Measurements from ENCODE around the gene TEC. TPM values are rescaled to one million over a fixed set of nuclear protein-coding genes. Genes with fewer than 3 reads are reported as not detected.

Gene TEC
- total RNA-seq, 2 experiments from 2014 or later, result 3.6 to 4.2 TPM

DNA sequence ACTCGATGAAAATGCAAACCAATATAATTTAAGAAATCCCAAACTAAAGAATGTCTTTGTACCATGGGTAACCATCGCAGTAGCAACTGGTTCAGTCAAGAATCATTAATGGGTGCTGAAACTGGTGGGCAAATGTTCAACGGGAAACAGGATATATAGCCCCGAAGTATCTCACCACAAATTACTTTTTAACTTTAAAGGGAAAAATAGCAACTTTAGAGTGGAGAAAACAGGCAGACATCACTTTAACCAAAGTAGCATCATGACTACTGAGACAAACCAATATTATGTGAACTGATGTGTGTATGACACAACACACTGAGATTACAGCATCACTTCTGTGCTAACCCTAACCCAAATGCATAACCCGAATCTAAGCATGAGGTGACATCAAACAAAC is 37.9 kb upstream of the TEC start:
- intact Hi-C loops (cut with micrococcal nuclease), result no loop called here
- H3K36me3 Mint-ChIP-seq (ENCODE audit: low read depth), result no peaks in the 10 kb centered on the region
- no peak overlapping the region for H3K4me3 Mint-ChIP-seq
- ATAC-seq (no peak), DNase-seq (no peak)
- CTCF ChIA-PET, result no interaction called here
- H3K27ac Mint-ChIP-seq, result no peak overlapping the region
- TF ChIP-seq, protein P1, sequence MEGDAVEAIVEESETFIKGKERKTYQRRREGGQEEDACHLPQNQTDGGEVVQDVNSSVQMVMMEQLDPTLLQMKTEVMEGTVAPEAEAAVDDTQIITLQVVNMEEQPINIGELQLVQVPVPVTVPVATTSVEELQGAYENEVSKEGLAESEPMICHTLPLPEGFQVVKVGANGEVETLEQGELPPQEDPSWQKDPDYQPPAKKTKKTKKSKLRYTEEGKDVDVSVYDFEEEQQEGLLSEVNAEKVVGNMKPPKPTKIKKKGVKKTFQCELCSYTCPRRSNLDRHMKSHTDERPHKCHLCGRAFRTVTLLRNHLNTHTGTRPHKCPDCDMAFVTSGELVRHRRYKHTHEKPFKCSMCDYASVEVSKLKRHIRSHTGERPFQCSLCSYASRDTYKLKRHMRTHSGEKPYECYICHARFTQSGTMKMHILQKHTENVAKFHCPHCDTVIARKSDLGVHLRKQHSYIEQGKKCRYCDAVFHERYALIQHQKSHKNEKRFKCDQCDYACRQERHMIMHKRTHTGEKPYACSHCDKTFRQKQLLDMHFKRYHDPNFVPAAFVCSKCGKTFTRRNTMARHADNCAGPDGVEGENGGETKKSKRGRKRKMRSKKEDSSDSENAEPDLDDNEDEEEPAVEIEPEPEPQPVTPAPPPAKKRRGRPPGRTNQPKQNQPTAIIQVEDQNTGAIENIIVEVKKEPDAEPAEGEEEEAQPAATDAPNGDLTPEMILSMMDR (IDR thresholded peaks at IDR 0.05), result no peak
- H3K27me3 Mint-ChIP-seq, result peaks cover 2% of the 10 kb centered on the region
- POLR2A ChIA-PET, result no interaction called here
- H3K4me1 Mint-ChIP-seq (ENCODE audit: low read depth), result peaks cover 2% of the 10 kb centered on the region
- no peaks in the 10 kb centered on the region for H3K9me3 Mint-ChIP-seq

DNA sequence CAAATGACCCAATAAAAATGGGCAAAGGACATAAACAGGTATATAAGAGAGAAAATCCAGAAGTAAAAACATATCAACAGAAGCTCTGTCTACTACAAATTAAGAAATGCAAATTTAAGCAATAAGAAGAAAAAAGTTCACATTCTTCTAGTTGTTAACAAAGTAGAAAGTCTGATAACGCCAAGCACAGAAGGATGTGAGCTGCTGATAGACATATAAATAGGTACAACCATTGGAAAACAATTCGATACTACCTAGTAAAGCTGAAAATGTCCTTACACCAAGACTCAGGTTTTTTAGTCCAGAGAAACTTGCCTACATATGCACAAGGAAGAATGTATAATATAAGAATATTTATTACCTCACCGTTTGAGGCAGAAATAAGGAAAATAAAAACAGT is 35.9 kb upstream of the TEC start:
- DNase-seq (no peak), ATAC-seq (no peak)
- Mint-ChIP-seq H3K27ac (no peak overlapping the region), H3K9me3 (no peaks in the 10 kb centered on the region), H3K27me3 (peaks cover 6% of the 10 kb centered on the region), H3K4me1 (ENCODE audit: low read depth) (no peaks in the 10 kb centered on the region), H3K4me3 (no peak overlapping the region), H3K36me3 (ENCODE audit: low read depth) (no peaks in the 10 kb centered on the region)
- ChIA-PET CTCF (no interaction called here), POLR2A (no interaction called here)
- intact Hi-C loops (cut with micrococcal nuclease), result no loop called here
- TF ChIP-seq, protein P1 (IDR thresholded peaks at IDR 0.05), result no peak

DNA sequence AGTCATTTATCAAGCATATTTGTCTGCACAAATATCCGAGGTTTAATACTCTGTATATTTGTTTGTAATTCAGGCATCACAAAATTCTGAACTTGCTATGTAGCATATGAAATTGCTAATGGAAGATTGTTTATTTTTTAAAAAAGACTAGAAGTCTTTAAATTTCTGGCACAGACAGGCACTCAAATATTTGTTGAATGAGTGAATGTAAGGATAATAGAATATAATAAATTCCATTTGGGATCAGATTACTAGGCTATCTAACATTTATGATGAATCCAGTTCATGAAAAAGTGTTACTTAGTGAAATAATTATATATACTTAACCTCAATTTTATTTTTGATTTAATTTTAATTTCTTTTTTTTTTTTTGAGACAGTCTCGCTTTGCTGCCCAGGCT is 30.4 kb upstream of the TEC start:
- TF ChIP-seq, protein P1 (IDR thresholded peaks at IDR 0.05), result no peak
- no peak overlapping the region for H3K27ac Mint-ChIP-seq
- peaks cover 11% of the 10 kb centered on the region for H3K4me1 Mint-ChIP-seq (ENCODE audit: low read depth)
- H3K9me3 Mint-ChIP-seq, result no peaks in the 10 kb centered on the region
- CTCF ChIA-PET, result interaction anchor here (1.2 kb wide), 1 partner anchor 9 kb away, joined by 3 read pairs; no protein-coding TSS in a partner anchor
- POLR2A ChIA-PET, result no interaction called here
- peaks cover 7% of the 10 kb centered on the region for H3K27me3 Mint-ChIP-seq
- H3K4me3 Mint-ChIP-seq, result no peak overlapping the region
- no peak for DNase-seq
- intact Hi-C loops (cut with micrococcal nuclease), result no loop called here
- no peaks in the 10 kb centered on the region for H3K36me3 Mint-ChIP-seq (ENCODE audit: low read depth)
- ATAC-seq, result no peak

DNA sequence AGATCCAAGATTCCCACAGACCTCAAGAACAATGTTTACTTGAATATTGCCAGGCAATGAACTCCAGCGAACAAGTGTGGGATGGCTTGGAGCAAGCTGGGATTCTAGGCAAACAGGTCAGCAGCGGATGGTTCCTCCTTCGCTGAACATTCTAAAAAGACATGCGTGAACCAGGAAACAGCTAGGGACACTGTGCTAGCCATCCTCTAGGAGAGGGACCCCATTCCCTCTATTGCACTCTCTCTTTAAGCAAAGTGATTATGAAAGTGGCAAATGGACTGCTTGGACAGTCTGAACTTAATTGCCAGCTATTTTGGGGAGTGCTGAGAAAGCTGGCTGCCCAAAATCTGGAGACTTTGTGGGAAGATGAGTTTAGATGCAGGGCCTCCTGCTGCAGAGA is 29.9 kb upstream of the TEC start:
- Mint-ChIP-seq H3K4me3 (no peak overlapping the region), H3K4me1 (ENCODE audit: low read depth) (peaks cover 11% of the 10 kb centered on the region), H3K27ac (no peak overlapping the region), H3K9me3 (no peaks in the 10 kb centered on the region), H3K27me3 (peaks cover 7% of the 10 kb centered on the region), H3K36me3 (ENCODE audit: low read depth) (no peaks in the 10 kb centered on the region)
- intact Hi-C loops (cut with micrococcal nuclease), result no loop called here
- no peak for ATAC-seq
- no peak for DNase-seq
- POLR2A ChIA-PET, result no interaction called here
- TF ChIP-seq, protein P1 (IDR thresholded peaks at IDR 0.05), result no peak
- CTCF ChIA-PET, result interaction anchor here (1.2 kb wide), 1 partner anchor 8 kb away, joined by 3 read pairs; no protein-coding TSS in a partner anchor

DNA sequence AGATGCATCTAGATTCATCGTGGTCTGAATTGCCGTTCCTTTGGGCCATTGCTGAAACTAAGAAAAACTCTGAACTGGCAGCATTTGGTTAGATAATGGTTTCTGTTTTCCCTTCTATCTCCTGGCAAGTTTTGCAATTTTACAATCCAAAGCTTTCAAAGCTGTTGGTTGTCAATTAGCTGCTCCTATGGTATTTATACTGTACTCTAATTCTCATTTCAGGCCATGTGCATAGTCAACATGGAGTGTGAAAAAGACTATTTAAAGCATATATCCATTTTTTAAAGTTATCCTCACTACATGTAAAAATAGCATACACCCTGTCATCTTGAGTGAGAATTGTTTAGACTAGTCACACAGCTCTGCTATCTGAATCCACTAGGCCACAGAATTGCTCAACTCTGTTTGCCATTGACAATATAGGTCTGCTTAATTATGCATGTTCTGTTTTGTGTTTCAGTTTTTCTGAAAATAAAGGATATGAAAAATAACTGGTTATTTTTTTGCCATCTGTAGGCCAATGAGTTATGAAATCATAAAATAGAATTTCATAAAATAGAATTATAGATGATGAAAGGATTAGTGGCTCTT is 27.7 kb upstream of the TEC start:
- no peak overlapping the region for H3K4me3 Mint-ChIP-seq
- peaks cover 11% of the 10 kb centered on the region for H3K4me1 Mint-ChIP-seq (ENCODE audit: low read depth)
- no peaks in the 10 kb centered on the region for H3K9me3 Mint-ChIP-seq
- no peak for ATAC-seq
- intact Hi-C loops (cut with micrococcal nuclease), result no loop called here
- H3K27ac Mint-ChIP-seq, result no peak overlapping the region
- no peak for DNase-seq
- CTCF ChIA-PET, result interaction anchor here (1.5 kb wide), 1 partner anchor 11 kb away, joined by 3 read pairs; no protein-coding TSS in a partner anchor
- no peaks in the 10 kb centered on the region for H3K36me3 Mint-ChIP-seq (ENCODE audit: low read depth)
- POLR2A ChIA-PET, result interaction anchor here (1.2 kb wide), 1 partner anchor 45 kb away, joined by 3 read pairs; no protein-coding TSS in a partner anchor
- TF ChIP-seq, protein P1 (IDR thresholded peaks at IDR 0.05), result no peak
- peaks cover 5% of the 10 kb centered on the region for H3K27me3 Mint-ChIP-seq
